ENCODE data around the gene FHOD1. TPM values are rescaled to one million over a fixed set of nuclear protein-coding genes. Genes with fewer than 3 reads are reported as not detected.
A peak's percentile ranks its signal among the peaks of the same experiment; 100 is the strongest.

The FHOD1 gene
- polyA plus RNA-seq, 2 of the 4 experiments (the other 2 are of a cell fraction), result 16.1 to 33.6 TPM

GRCh38 chr16:67280090-67281015 lies 33.1 kb upstream of the FHOD1 start (continued):
- TF ChIP-seq, protein P1, sequence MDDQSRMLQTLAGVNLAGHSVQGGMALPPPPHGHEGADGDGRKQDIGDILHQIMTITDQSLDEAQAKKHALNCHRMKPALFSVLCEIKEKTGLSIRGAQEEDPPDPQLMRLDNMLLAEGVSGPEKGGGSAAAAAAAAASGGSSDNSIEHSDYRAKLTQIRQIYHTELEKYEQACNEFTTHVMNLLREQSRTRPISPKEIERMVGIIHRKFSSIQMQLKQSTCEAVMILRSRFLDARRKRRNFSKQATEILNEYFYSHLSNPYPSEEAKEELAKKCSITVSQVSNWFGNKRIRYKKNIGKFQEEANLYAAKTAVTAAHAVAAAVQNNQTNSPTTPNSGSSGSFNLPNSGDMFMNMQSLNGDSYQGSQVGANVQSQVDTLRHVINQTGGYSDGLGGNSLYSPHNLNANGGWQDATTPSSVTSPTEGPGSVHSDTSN (IDR thresholded peaks at IDR 0.05), result no peak
- no peak for TF ChIP-seq CEBPB (IDR thresholded peaks at IDR 0.05)
- no peak for TF ChIP-seq CHD4 (IDR thresholded peaks at IDR 0.05; ENCODE audit: borderline replicate concordance)
- no peak for TF ChIP-seq POLR2A (IDR thresholded peaks at IDR 0.05; ENCODE audit: low read length)
- TF ChIP-seq KDM5A (IDR thresholded peaks at IDR 0.05), result no peak

GRCh38 chr16:67279296-67280089 lies 32.2 kb upstream of the FHOD1 start, which contains the start of gene PLEKHG4:
PLEKHG4 (plus strand) TSS chr16:67279532; CDS start chr16:67280045, 513 bp downstream.
- Histone ChIP-seq H3K27ac (peak within 1 kb of the TSS; percentile 96 to 98), H3K9me3 (no peaks in the 10 kb centered on the region), H3K4me1 (peaks cover 35% of the 10 kb centered on the region), H3K4me3 (peak within 1 kb of the TSS; percentile 80), H3K4me2 (peak within 1 kb of the TSS; percentile 100)
- 63% methylated on average over 19 of the region's 83 CpGs for WGBS (ENCODE audit: missing lambda C conversion rate)
- ChIA-PET CTCF (interaction anchor here (0.6 to 3.6 kb wide), 26 partner anchors 9 to 120 kb away, joined by 3 to 26 read pairs (median 4); partner anchors contain the start of genes KCTD19 and LRRC36), POLR2A (no interaction called here)
- FAIRE-seq, result no peak
- DNase-seq (ENCODE audit: low read depth in 1 of 2, low spot score in 1 of 2), result peak; percentile 86 to 93
- ATAC-seq, result peak; percentile 86 to 91
- TF ChIP-seq HOXB13 (CRISPR knock-in tag; IDR thresholded peaks at IDR 0.05; ENCODE audit: low read depth) (peak; percentile 97), EP300 (IDR thresholded peaks at IDR 0.05) (no peak), TP53 (CRISPR knock-in tag; IDR thresholded peaks at IDR 0.05) (peak; percentile 84; the same call in 1 of the 2 replicates), EHF (CRISPR knock-in tag; IDR thresholded peaks at IDR 0.05) (peak; percentile 77; the same call in 1 of the 2 replicates), RNF2 (IDR thresholded peaks at IDR 0.05; ENCODE audit: borderline replicate concordance, low read depth) (0 out of 2 replicates have a peak, but pooled peaks have one; percentile 70), HOXB5 (CRISPR knock-in tag; IDR thresholded peaks at IDR 0.05) (peak; percentile 86), PHF8 (IDR thresholded peaks at IDR 0.05; ENCODE audit: borderline replicate concordance, low read depth) (peak; percentile 72), FOXS1 (CRISPR knock-in tag; IDR thresholded peaks at IDR 0.05) (peak; percentile 78; the same call in 1 of the 2 replicates), CEBPB (IDR thresholded peaks at IDR 0.05) (no peak), ESRRA (IDR thresholded peaks at IDR 0.05; ENCODE audit: borderline replicate concordance, low read length) (no peak), JUN (IDR thresholded peaks at IDR 0.05) (peak; percentile 41 to 85; a peak in 3 of 5 replicates), POLR2A (IDR thresholded peaks at IDR 0.05; ENCODE audit: low read length) (peak; percentile 65), TFCP2L1 (CRISPR knock-in tag; IDR thresholded peaks at IDR 0.05) (peak; percentile 17; the same call in 1 of the 2 replicates), RARB (CRISPR knock-in tag; IDR thresholded peaks at IDR 0.05) (no peak), SMC3 (IDR thresholded peaks at IDR 0.05) (peak; percentile 64), CHD4 (IDR thresholded peaks at IDR 0.05; ENCODE audit: borderline replicate concordance) (no peak), GATA3 (IDR thresholded peaks at IDR 0.05; ENCODE audit: borderline replicate concordance) (no peak), RAD21 (conservative IDR thresholded peaks at IDR 0.05 in 1 of 2, IDR thresholded peaks at IDR 0.05 in 1 of 2) (peak; percentile 33 to 60; a peak in 4 of 5 replicates), KDM1A (IDR thresholded peaks at IDR 0.05; ENCODE audit: low read depth) (no peak), FOSB (CRISPR knock-in tag; IDR thresholded peaks at IDR 0.05) (no peak), ZSCAN20 (CRISPR knock-in tag; IDR thresholded peaks at IDR 0.05) (0 out of 2 replicates have a peak, but pooled peaks have one; percentile 26)
- TF ChIP-seq, protein P2, sequence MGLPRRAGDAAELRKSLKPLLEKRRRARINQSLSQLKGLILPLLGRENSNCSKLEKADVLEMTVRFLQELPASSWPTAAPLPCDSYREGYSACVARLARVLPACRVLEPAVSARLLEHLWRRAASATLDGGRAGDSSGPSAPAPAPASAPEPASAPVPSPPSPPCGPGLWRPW (IDR thresholded peaks at IDR 0.05), result no peak
- TF ChIP-seq, protein P3, sequence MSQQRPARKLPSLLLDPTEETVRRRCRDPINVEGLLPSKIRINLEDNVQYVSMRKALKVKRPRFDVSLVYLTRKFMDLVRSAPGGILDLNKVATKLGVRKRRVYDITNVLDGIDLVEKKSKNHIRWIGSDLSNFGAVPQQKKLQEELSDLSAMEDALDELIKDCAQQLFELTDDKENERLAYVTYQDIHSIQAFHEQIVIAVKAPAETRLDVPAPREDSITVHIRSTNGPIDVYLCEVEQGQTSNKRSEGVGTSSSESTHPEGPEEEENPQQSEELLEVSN (IDR thresholded peaks at IDR 0.05; ENCODE audit: borderline replicate concordance, low read depth), result peak; percentile 97
- TF ChIP-seq, protein P4, sequence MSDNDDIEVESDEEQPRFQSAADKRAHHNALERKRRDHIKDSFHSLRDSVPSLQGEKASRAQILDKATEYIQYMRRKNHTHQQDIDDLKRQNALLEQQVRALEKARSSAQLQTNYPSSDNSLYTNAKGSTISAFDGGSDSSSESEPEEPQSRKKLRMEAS (IDR thresholded peaks at IDR 0.05), result peak; percentile 94
- TF ChIP-seq, protein P5, sequence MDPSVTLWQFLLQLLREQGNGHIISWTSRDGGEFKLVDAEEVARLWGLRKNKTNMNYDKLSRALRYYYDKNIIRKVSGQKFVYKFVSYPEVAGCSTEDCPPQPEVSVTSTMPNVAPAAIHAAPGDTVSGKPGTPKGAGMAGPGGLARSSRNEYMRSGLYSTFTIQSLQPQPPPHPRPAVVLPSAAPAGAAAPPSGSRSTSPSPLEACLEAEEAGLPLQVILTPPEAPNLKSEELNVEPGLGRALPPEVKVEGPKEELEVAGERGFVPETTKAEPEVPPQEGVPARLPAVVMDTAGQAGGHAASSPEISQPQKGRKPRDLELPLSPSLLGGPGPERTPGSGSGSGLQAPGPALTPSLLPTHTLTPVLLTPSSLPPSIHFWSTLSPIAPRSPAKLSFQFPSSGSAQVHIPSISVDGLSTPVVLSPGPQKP (IDR thresholded peaks at IDR 0.05; ENCODE audit: low read depth, low read length), result no peak
- TF ChIP-seq, protein P1 (IDR thresholded peaks at IDR 0.05), result no peak
